Measurements from ENCODE around the gene CHD1L.

DNA sequence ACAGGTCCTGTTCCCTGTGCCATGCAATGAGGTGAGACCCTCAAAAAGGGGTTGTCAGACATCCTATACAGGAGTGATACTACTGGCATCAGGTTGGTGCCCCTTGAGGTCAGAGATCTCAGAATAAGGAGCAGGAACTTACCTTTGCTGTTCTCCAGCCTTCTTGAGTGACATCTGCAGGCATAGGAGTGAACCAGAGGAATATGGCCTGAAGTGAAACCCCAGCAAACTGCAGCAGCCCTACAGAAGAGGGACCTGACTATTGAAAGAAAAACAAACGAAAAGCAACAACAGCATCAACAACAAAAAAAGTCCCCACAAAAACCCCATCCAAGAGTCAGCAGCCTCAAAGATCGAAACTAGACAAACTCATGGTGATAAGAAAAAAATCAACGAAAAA lies 74.5 kb downstream of the CHD1L start:
- TF ChIP-seq, protein P1, sequence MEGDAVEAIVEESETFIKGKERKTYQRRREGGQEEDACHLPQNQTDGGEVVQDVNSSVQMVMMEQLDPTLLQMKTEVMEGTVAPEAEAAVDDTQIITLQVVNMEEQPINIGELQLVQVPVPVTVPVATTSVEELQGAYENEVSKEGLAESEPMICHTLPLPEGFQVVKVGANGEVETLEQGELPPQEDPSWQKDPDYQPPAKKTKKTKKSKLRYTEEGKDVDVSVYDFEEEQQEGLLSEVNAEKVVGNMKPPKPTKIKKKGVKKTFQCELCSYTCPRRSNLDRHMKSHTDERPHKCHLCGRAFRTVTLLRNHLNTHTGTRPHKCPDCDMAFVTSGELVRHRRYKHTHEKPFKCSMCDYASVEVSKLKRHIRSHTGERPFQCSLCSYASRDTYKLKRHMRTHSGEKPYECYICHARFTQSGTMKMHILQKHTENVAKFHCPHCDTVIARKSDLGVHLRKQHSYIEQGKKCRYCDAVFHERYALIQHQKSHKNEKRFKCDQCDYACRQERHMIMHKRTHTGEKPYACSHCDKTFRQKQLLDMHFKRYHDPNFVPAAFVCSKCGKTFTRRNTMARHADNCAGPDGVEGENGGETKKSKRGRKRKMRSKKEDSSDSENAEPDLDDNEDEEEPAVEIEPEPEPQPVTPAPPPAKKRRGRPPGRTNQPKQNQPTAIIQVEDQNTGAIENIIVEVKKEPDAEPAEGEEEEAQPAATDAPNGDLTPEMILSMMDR (conservative IDR thresholded peaks at IDR 0.05; ENCODE audit: low read depth, low read length), result no peak
- no peak for TF ChIP-seq EZH2 (IDR thresholded peaks at IDR 0.05; ENCODE audit: low read length, unreplicated experiment)
- no peak for TF ChIP-seq EZH2phosphoT487 (IDR thresholded peaks at IDR 0.05; ENCODE audit: borderline replicate concordance, low read length)

Measured in PC-3 (cell line).